Measurements from ENCODE around the gene DNPEP.

Gene DNPEP

DNA sequence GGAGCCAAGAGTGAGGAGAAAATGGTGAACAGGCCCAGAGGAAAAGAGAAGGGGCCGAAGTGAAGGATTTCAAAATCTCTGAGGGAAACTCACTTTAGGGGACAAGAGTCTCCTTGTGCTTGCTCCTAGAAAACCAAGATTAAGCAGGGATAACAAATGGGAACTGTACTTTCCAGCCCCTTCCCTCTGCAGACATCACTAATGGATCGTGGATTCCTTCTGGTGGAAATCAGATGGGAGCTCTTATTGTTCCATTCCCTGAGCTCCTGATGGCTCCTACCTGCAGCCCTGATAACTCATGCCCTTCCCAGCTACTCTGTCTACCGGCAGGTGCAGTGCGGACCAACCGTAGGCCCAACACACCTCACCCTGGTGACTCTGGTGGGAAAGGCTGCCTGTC is 34.6 kb downstream of the DNPEP start:
- no peak for DNase-seq

DNA sequence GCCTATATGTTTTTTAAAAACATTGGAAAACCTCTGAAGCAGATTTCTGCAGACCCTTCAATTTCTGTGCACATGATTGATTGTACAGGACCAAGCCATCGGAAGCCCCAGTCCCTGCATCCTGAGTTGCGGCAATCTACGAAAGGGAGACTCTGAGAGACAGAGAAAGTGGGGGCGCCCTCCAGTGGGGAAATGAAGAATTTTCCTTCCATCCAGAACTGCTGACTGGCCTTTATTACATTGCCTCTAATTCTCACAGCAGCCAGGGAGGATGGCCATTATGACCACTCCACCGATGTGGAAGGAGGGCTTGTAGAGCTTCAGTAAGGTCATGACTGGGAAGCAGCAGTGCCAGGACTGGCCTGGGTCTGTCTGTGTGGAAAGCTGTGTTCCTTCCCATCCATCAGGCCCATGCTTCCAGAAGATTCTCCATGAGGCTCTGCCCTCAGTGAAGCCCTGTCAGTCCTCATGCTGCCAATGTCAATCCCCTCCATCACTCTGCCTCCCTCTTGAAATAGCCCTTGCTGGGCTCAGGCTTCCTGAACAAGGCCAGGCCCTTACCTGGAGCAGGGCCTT is 35.2 kb downstream of the DNPEP start:
- DNase-seq, result no peak

DNA sequence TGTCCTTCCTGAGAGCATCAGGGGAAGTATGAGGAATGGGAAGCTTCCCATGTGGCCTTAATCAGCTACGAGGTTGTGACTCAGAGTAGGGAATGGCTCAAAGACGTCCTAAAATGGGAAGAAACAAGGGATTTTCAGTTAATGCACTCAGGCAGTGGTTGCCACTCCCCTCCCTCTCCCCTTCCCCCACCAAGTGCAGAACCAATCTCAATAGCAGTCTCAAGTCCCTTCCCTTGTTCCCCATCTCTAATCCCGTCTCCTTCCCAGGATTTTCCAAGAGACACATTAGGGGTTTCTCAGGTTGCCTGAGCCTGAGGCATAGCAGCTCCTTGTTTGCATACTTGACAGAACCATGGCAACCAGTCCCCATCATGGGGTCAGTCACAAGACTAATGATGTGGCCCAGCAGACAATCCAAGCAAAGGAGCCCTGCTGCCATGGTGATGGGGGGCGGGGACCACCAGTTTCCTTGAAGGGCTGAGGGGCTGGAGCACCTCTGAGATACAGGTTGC is 36.9 kb downstream of the DNPEP start:
- no peak for DNase-seq

DNA sequence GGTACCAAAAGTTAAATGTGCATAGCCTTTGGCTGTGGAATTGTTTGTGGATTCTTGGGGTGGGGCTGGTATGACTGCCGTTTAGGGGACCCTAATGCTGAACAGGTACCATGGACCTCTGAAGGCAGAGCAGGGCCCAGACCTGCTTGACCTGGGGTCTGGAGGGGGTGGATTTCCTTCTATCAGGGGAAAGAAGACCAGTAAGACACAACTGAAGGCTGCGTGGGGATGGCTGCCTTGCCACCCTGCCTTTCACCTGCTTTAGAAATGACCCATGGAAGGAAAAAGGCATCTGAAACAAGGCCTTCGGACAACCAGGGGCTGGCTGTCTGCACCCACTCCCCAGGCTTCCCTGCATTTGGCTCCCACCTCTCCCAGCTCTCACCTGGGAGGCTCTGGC is 37.5 kb downstream of the DNPEP start:
- DNase-seq, result no peak

DNA sequence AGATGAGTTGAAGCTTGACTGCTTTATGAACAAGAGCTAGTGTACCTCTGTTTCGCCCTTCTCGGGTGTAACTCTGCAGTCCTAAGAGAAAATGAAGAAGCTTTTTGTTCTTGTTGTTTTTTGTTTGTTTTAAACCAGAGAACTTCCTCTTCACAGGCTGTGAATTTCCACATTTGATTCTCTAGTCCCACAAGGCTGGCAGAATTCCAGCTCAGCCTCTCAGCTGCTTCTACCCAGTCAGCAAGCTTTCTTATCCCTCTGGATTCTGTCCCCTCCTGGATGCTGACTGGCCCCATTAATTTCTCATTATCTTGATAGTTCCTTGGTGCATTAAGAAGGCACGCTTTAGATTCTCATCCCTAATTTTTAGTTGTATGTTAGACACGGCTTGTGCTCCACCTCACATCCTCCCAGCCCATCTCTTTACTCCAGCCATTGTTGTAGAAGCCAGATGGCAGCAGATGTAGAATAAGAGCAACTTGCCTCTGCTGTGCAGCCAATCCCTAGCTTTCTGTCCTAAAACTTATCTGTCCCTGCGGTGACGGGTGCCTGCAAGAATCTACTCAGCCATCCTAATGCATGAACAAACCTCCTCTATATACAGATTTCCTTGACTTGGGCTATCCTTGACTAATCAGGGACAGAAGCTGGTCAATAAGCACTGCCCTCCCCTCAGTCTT is 42.8 kb downstream of the DNPEP start:
- no peak for DNase-seq

DNA sequence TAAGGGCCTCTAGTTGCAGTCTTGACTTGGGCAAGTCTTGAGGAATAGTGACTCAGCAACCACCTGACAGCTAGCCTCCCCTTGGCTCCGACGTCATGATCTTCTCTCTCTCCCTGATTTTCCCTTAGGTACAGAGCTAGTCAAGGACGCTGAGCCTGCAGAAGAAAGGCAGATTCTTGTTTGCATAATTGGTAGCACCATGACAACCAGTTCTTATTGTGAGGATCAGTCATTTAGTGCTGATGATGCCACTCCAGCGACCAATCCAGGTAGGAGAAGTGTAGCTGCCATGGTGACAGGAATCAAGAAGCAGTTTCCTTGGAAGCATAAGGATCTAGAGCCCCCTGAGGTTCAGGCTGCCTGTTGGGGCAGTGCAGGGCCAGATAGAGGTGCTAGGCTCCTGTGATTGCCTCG is 52.3 kb downstream of the DNPEP start:
- no peak for DNase-seq

DNA sequence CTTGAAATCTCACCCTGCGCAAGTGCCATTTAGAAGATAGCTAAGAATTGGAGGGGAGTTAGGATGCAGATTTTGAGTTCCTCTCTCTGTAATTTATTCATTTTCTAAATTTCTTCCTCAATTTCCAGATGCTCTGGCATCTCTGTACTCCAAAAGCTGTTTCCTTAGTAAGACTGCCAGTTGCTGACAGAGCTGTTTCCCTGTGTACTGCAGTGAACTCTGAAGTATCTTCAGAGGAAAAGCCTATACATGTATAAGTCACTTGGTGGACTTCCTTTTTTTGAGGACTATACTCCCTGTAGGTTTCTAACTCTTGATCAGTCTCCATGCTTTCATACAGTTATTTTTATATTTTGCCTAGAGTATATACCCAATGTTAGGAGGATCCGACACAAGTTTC is 53.6 kb downstream of the DNPEP start:
- DNase-seq, result no peak

DNA sequence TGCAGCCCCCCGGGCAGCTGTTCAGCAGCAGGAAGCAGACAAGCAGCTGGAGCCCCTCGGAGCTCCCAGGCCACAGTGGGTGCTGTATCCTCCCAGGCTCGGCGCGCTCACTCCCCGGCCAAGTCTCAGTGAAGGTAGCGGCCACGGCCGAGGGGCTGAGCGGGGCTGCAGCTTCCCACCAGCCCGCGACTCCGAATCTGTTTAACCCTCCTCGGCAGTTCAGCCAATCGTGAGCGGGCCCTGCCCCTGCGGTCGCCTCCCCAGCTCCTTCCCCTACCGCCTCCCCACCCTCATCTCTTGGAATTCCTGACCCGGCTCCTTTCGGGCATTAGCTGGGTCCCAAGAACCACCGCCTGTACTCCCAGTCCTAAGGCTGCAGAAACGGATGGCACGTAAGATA is 55.2 kb downstream of the DNPEP start, which contains the start of gene RESP18:
TSS of gene RESP18 (minus strand) at position 203 of the 400 bp plus-strand sequence.
- DNase-seq, result no peak

DNA sequence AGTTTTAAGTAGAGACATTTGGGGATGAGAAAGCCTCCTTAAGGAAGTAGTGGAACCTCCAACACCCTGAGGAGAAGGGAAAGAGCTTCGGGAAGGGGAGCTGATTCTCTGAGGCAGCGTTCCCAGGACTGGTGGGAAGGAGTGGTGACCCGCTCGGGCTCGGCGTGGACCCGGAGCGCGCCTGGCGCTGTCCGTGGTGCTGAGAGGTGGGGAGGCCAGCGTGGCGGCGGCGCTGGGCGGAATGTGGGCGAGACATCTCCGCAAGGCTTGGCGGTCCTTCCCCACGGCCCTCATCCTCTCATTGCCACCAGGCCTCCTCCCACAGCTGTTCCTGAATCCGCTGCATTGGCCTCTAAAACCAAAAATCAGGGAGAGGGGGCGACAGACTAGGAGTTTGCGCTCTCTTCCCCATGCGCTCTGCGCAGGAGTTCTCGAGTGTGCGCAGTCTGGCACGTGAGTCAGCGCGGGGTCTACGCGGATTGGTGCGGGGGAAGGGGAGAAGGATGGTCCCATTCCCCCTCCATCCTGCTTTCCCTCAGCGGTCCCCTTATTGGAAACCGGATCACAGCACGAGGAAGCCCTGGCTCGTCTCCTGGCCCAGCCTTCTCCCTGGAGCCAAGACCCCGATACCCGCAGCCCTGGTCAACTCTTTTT is 56.0 kb downstream of the DNPEP start:
- DNase-seq, result no peak

DNA sequence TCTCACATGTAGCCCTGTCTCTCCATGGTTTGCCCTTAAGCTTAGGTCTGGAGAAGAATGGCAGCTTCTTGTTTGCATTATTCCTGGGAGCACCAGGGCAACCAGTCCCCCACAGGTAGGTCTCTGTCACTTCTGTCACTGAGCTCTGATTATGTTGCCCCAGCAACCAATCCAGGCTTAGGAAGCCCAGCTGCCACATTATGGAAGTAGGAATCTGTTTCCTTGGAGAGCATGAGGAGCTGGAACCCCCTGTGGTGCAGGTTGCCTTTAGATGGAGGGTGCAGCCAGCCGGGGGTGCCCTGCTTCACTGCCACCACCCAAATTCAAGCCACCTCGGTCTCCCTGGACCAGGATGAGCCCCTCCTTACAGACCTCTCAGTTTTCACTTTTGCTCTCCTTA is 60.0 kb downstream of the DNPEP start:
- no peak for DNase-seq

DNA sequence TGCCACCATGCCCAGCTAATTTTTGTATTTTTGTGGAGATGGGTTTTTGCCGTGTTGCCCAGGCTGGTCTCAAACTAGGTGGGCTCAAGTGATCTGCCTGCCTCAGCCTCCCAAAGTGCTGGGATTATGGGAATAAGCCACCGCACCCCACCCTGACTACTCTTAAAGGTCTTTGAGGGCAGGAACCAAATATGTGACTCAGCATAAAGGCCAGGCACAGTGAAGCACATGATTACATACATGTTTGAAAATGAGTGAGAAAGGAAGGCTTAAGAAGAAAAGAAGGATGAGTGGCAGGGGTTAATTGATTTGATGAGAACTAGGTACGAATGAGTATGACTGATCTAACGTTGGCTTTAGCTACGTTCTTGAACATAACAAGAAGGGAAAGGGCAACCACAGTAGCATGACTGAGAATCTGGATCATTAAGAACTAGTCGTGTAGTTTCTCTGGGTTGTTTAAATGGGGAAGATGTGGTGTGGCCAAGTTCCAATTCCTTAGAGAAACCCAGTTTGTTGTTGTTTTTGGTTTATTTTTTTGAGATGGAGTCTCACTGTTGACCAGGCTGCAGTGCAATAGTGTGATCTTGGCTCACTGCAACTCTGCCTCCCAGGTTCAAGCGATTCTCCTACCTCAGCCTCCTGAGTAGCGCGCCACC is 61.9 kb downstream of the DNPEP start:
- no peak for DNase-seq

DNA sequence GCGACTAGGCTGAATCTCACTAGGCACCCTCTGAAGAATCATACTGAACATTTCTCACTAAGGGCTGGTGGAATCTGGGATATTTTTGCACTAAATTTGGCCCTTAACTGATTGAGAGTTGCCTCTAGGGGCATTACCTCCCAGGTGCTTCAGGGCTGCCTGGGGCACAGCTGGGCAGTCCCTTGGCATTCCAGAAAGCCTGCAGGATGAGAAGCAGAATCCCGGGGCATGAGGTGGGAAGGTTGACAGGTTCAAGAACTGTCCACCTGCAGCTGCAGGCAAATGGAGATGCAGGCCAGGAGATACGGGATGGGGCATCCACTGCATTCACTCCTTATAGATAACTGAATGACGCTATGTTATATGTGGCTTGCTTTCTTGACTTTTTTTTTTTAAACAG is 62.6 kb downstream of the DNPEP start:
- DNase-seq, result no peak

DNA sequence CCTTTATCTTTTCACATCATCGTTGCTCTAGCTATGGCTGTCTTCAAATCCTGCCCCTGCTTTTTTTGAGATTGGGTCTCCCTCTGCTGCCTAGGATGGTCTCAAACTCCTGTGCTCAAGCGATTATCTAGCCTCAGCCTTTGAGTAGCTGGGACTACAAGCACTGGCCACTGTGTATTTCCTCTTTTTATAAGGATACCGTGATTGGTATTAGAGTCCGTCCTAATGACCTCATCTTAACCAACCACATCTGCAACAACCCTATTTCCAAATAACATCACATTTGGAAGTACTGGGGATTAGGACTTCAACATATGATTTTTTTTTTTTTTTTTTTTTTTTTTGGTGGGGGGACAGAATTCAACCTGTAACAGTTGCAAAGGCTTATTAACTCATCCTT is 64.3 kb downstream of the DNPEP start:
- no peak for DNase-seq
